Panc1 (cell line): ENCODE results near the gene MAG. TPM values are rescaled to one million over a fixed set of nuclear protein-coding genes. Genes with fewer than 3 reads are reported as not detected.

Experiments
- ATAC-seq: fragments of 200-7000 bp; cut with Tn5 transposase; 2 replicates; pipeline ENCODE4 v1.9.1; 2020; ENCODE audit warnings: mild to moderate bottlenecking, moderate library complexity
- BruUV-seq: library from RNA; stranded (reverse); fragments of 400-500 nt; replicated peaks from 2 replicates; lab custom pipeline; 2021; lab: Mats Ljungman, UMichigan
- CTCF ChIA-PET: fragments of 300-600 bp; sonication (Branson Sonifier 250); formaldehyde crosslinking; loops from one replicate; lab custom pipeline; 2022; ENCODE audit warnings: antibody characterized with exemption; lab: Charles Lee
- POLR2A ChIA-PET: fragments of 300-600 bp; sonication (Branson Sonifier 250); formaldehyde crosslinking; loops from one replicate; lab custom pipeline; 2022; ENCODE audit warnings: antibody characterized with exemption; lab: Charles Lee
- DNase-seq: peaks from one replicate; pipeline ENCODE4 v3.0.0-alpha.2; 2010; ENCODE audit warnings: low read depth, low spot score
- H3K27ac ChIP-seq: 2 replicates; pipeline ENCODE4 v1.5.1; 2011; ENCODE audit warnings: mild to moderate bottlenecking, low read length, inconsistent platforms
- H3K27me3 ChIP-seq: fragments of 200-500 bp; sonication (Bioruptor generic); 2 replicates; pipeline ENCODE4 v1.6.0; 2014; ENCODE audit warnings: low read length, inconsistent platforms; ENCODE audit not compliant: control insufficient read depth, insufficient read depth
- H3K36me3 ChIP-seq: fragments of 200-500 bp; sonication (Bioruptor generic); 2 replicates; pipeline ENCODE4 v1.5.1; 2014; ENCODE audit warnings: inconsistent platforms, mild to moderate bottlenecking, low read length, moderate library complexity; ENCODE audit not compliant: control insufficient read depth, insufficient read depth
- H3K4me1 ChIP-seq: 2 replicates; pipeline ENCODE4 v1.5.1; 2011; ENCODE audit warnings: inconsistent platforms, mild to moderate bottlenecking, low read length, moderate library complexity; ENCODE audit not compliant: control insufficient read depth, insufficient read depth
- H3K4me3 ChIP-seq, 2 experiments: 2 replicates each; pipeline ENCODE4 v1.5.1; 2011 to 2012; ENCODE audit warnings: low read depth in 2 of 2, low read length in 2 of 2, mild to moderate bottlenecking in 2 of 2, inconsistent platforms in 1 of 2, moderate library complexity in 1 of 2
- H3K9me3 ChIP-seq: fragments of 200-500 bp; sonication (Bioruptor generic); 2 replicates; pipeline ENCODE4 v1.5.1; 2014; ENCODE audit warnings: low read depth, mild to moderate bottlenecking, inconsistent platforms, low read length, moderate library complexity; ENCODE audit not compliant: control insufficient read depth, insufficient read depth
- CTCF ChIP-seq: fragments of 450-650 bp; IDR thresholded peaks from 2 replicates; pipeline ENCODE4 v1.5.1; 2017; ENCODE audit warnings: mild to moderate bottlenecking
- POLR2AphosphoS5 ChIP-seq: IDR thresholded peaks from 2 replicates; pipeline ENCODE4 v1.6.1; 2012; ENCODE audit warnings: mild to moderate bottlenecking, low read depth, low read length, moderate library complexity
- REST ChIP-seq, 2 experiments: IDR thresholded peaks; 2 replicates each; pipeline ENCODE4 v1.6.1; 2011 to 2012; ENCODE audit warnings: low read depth in 2 of 2, control low read depth in 1 of 2, low read length in 1 of 2, mild to moderate bottlenecking in 1 of 2, moderate library complexity in 1 of 2; ENCODE audit not compliant: insufficient read depth in 1 of 2
- SIN3A ChIP-seq: IDR thresholded peaks from 2 replicates; pipeline ENCODE4 v1.6.1; 2012; ENCODE audit warnings: low read depth, mild to moderate bottlenecking, low read length, moderate library complexity, borderline replicate concordance; ENCODE audit not compliant: insufficient read depth
- TCF7L2 ChIP-seq: IDR thresholded peaks from 2 replicates; pipeline ENCODE4 v1.6.1; 2011; ENCODE audit warnings: mild to moderate bottlenecking, low read depth, low read length, inconsistent platforms
- in situ Hi-C: cut with HindIII; loops from 2 replicates; pipeline ENCODE4 v1.10.0; 2016; ENCODE audit warnings: low sequenced_read_pairs, low pct_unique_long_range_greater_than_20kb
- intact Hi-C: fragments of 100-400 bp; cut with micrococcal nuclease; formaldehyde crosslinking; loops from one replicate; pipeline ENCODE4 v1.10.0; 2022; ENCODE audit not compliant: unreplicated experiment
- total RNA-seq: library from RNA; stranded (reverse); gene quantifications from one replicate; pipeline ENCODE4 v1.2.1, GENCODE V29; 2021; ENCODE audit not compliant: unreplicated experiment

The MAG gene
- total RNA-seq, 1 experiment from 2014 or later: not detected

GRCh38 chr19:35251456-35251855 is 40.5 kb upstream of the MAG start:
- Histone ChIP-seq H3K27ac (no peak overlapping the region), H3K4me1 (peaks cover 4% of the 10 kb centered on the region; the same call in 1 of the 2 replicates), H3K4me3 (no peak overlapping the region), H3K36me3 (no peaks in the 10 kb centered on the region; the same call in 1 of the 2 replicates), H3K9me3 (no peaks in the 10 kb centered on the region), H3K27me3 (peaks cover 6% of the 10 kb centered on the region; the same call in 1 of the 2 replicates)
- in situ Hi-C loops: no loop called here
- BruUV-seq: no TSS peak
- ATAC-seq (no peak), DNase-seq (no peak)
- intact Hi-C loops: no loop called here
- CTCF ChIA-PET: no interaction called here
- TF ChIP-seq POLR2AphosphoS5: no peak
- POLR2A ChIA-PET: interaction anchor here (0.5 kb wide), 1 partner anchor 315 kb away, joined by 3 read pairs; no protein-coding TSS in a partner anchor

GRCh38 chr19:35253316-35254286 is 38.4 kb upstream of the MAG start:
- ChIA-PET CTCF (no interaction called here), POLR2A (no interaction called here)
- in situ Hi-C loops: no loop called here
- H3K27me3 ChIP-seq: no peaks in the 10 kb centered on the region
- BruUV-seq: no TSS peak
- ATAC-seq (no peak), DNase-seq (no peak)
- H3K4me3 ChIP-seq: no peak overlapping the region
- no peaks in the 10 kb centered on the region; the same call in 1 of the 2 replicates for H3K36me3 ChIP-seq
- TF ChIP-seq TCF7L2 (no peak), POLR2AphosphoS5 (no peak), CTCF (no peak), REST (IDR thresholded peaks at IDR 0.05; ENCODE audit: insufficient read depth in 1 of 2, low read depth in 2 of 2, low read length in 1 of 2) (no peak), SIN3A (no peak)
- intact Hi-C loops: no loop called here
- no peaks in the 10 kb centered on the region for H3K4me1 ChIP-seq
- no peak overlapping the region for H3K27ac ChIP-seq
- no peaks in the 10 kb centered on the region for H3K9me3 ChIP-seq
